Measurements from ENCODE around the gene MEGF11. TPM values are rescaled to one million over a fixed set of nuclear protein-coding genes. Genes with fewer than 3 reads are reported as not detected.

Gene MEGF11
- total RNA-seq, 4 donors from 2014 or later = not detected

DNA sequence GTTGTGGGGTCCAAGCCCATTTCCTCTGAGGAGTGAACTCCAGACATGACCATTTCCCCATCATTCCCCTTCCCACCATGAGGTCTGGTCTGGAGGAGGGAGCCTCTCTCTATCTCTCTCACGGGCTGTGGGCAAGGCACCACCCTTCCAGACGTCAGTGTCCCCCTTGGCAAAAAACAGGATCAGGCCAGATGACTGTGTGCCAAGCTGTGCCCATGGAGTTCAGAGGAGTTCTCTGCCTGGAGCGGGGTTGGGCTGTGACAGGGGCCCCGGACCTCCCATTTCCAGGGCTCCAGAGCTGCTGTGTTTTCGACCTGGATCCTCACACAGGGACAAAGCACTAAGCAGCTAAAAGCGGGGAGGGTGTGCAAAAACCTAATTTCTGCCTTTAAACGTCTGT, 259.8 kb downstream of the MEGF11 start:
- intact Hi-C loops (cut with DNase I) = no loop called here
- Histone ChIP-seq H3K4me3 (no peak overlapping the region), H3K27me3 (peaks cover 0 to 73% (median 0%) of the 10 kb centered on the region in 4 donors), H3K4me1 (no peaks in the 10 kb centered on the region), H3K27ac (no peak overlapping the region), H3K9me3 (no peaks in the 10 kb centered on the region), H3K36me3 (no peaks in the 10 kb centered on the region)
- DNase-seq = no peak
- 54 to 64% methylated on average over 4 to 5 of the region's 7 CpGs for WGBS, 2 donors
- TF ChIP-seq, protein P1, sequence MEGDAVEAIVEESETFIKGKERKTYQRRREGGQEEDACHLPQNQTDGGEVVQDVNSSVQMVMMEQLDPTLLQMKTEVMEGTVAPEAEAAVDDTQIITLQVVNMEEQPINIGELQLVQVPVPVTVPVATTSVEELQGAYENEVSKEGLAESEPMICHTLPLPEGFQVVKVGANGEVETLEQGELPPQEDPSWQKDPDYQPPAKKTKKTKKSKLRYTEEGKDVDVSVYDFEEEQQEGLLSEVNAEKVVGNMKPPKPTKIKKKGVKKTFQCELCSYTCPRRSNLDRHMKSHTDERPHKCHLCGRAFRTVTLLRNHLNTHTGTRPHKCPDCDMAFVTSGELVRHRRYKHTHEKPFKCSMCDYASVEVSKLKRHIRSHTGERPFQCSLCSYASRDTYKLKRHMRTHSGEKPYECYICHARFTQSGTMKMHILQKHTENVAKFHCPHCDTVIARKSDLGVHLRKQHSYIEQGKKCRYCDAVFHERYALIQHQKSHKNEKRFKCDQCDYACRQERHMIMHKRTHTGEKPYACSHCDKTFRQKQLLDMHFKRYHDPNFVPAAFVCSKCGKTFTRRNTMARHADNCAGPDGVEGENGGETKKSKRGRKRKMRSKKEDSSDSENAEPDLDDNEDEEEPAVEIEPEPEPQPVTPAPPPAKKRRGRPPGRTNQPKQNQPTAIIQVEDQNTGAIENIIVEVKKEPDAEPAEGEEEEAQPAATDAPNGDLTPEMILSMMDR (IDR thresholded peaks at IDR 0.05) = no peak
- TF ChIP-seq POLR2A (IDR thresholded peaks at IDR 0.05) = no peak

DNA sequence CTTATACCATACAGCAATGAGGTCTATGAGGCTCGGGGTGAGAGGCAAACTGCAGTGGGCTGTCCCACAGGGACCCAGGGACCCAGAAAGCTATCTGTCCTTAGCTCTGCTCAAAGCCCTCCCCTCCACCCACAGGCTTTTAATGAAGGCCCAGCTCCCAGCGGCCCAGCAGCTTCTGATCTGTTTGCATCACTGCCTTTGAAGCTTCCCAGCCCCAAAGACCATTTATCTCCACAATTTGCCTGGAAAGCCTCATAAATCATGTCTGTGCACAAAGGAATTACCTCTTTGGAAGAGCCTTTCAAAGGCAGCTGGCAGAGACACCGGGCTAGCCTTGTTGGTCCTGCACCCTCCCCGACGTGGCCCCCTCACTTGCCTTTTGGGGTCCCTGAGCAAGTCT, 260.3 kb downstream of the MEGF11 start:
- no peaks in the 10 kb centered on the region for H3K36me3 ChIP-seq
- 10% methylated on average over 2 of the region's 5 CpGs; no CpG with 5 or more reads in 1 of the 2 donors for WGBS, 2 donors
- peaks cover 0 to 77% (median 0%) of the 10 kb centered on the region in 4 donors for H3K27me3 ChIP-seq
- no peaks in the 10 kb centered on the region for H3K4me1 ChIP-seq
- no peaks in the 10 kb centered on the region for H3K9me3 ChIP-seq
- TF ChIP-seq, protein P1 (IDR thresholded peaks at IDR 0.05) = no peak
- no peak overlapping the region for H3K27ac ChIP-seq
- H3K4me3 ChIP-seq = no peak overlapping the region
- DNase-seq = no peak
- intact Hi-C loops (cut with DNase I) = no loop called here

DNA sequence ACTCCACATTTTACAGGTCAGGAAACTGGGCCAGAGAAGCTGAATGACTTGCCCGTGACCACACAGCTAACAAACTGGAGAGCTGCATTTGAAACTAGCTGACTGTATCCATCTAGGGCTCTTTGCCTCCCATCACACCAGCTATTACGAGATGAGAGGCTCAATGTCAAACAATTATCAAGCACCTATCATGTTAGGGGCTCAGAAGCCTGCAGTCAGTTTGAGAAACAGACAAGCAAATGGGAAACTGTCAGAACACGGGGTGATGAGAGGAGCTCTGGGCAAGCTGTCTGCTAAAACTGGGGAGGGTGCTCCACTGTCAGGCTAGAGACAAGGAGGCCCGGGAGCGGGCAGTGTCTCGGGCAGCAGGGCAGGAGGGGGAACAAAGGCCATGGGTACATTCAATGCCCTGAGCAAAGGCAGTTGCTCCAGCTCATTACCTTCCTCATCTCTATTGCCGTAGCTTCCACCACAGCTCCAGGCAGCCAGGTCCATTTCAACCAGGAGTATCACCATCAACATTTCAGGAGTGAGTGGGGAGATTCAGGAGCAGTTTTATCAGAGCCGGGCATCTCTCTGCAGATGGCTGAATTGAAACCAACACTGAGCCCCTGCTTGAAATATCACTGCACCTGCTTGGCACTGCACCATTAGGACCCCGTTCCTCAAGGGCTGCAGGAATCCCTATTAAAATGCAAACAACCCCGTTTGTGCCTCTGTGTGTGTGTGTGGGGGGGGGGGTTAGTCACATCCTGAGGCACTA, 261.6 kb downstream of the MEGF11 start:
- TF ChIP-seq, protein P1 (IDR thresholded peaks at IDR 0.05) = no peak
- no peak for TF ChIP-seq POLR2A (IDR thresholded peaks at IDR 0.05)
- DNase-seq = no peak
- peaks cover 0 to 84% (median 0%) of the 10 kb centered on the region in 4 donors for H3K27me3 ChIP-seq
- no peak overlapping the region for H3K27ac ChIP-seq
- 54% methylated on average over 9 to 10 of the region's 10 CpGs for WGBS, 2 donors
- no peaks in the 10 kb centered on the region for H3K4me1 ChIP-seq
- H3K36me3 ChIP-seq = no peaks in the 10 kb centered on the region
- H3K4me3 ChIP-seq = no peak overlapping the region
- intact Hi-C loops (cut with DNase I) = no loop called here
- H3K9me3 ChIP-seq = no peaks in the 10 kb centered on the region

DNA sequence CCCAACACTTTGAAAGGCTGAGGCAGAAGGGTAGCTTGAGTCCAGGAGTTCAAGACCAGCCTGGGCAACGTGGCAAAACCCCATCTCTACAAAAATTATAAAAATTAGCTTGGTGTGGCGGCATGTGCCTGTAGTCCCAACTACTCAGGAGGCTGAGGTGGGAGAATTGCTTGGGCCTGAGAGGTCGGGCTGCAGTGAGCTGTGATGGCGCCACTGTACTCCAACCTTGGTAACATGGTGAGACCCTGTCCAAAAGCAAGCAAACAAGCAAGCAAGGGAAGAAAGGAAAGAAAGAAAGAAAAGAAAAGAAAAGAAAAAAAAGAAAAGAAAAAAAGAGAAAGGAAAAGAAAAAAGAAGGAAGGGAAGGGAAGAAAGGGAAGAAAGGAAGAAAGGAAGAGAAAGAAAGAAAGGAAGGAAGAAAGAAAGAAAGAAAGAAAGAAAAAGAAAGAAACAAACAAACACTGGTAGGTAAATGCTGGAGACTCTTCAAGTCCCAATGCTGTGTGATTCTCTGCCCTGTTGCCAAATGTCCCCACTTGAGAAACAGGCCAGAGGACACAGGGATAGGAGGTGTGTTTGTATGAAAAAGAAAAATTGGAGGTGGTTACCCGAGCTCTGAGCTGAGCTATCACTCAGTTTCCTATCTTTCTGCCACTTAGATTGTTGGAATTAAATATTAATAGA, 263.1 kb downstream of the MEGF11 start:
- Histone ChIP-seq H3K27ac (no peak overlapping the region), H3K4me1 (no peaks in the 10 kb centered on the region), H3K27me3 (peaks cover 0 to 83% (median 0%) of the 10 kb centered on the region in 4 donors), H3K4me3 (no peak overlapping the region), H3K9me3 (no peaks in the 10 kb centered on the region), H3K36me3 (no peaks in the 10 kb centered on the region)
- DNase-seq = no peak
- 59 to 66% methylated on average over 5 of the region's 5 CpGs for WGBS, 2 donors
- intact Hi-C loops (cut with DNase I) = no loop called here
- no peak for TF ChIP-seq POLR2A (IDR thresholded peaks at IDR 0.05)
- TF ChIP-seq, protein P1 (IDR thresholded peaks at IDR 0.05) = no peak

DNA sequence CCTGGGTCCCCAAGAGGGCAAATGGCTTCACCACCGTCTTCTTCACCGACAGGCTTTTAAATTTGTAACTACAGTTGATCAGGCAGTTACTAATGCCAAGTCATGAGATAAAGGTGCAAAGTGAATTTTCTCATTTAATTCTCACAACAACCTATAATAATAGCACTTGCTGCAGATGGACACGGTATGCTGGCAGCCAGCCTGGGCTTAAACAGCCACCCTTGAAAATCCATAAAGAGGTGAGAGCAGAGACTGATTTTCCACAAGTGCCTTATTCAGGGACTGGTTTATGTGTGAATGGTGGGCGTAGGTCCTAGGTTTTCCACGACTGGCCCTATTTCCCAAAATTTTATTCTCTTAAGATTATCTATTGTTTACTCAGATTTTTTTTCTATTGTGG, 266.4 kb downstream of the MEGF11 start:
- Histone ChIP-seq H3K4me3 (no peak overlapping the region), H3K4me1 (peaks cover 2 to 6% (median 3%) of the 10 kb centered on the region in 3 donors), H3K36me3 (no peaks in the 10 kb centered on the region), H3K27me3 (peaks cover 0 to 86% (median 6%) of the 10 kb centered on the region in 4 donors), H3K27ac (no peak overlapping the region), H3K9me3 (no peaks in the 10 kb centered on the region)
- WGBS, 2 donors = 52 to 57% methylated on average over 5 of the region's 5 CpGs
- intact Hi-C loops (cut with DNase I) = no loop called here
- DNase-seq = no peak
- TF ChIP-seq POLR2A (IDR thresholded peaks at IDR 0.05) = no peak
- TF ChIP-seq, protein P1 (IDR thresholded peaks at IDR 0.05) = no peak
